Mesodermal cell (in vitro differentiated cells): Measurements from ENCODE around the gene ERC1.

Experiments
- H3K27ac ChIP-seq: 2 replicates; pipeline ENCODE4 v1.7.0; 2013; ENCODE audit warnings: mild to moderate bottlenecking, low read depth, low read length, moderate library complexity; ENCODE audit not compliant: severe bottlenecking
- H3K36me3 ChIP-seq: 2 replicates; pipeline ENCODE4 v1.7.1; 2013; ENCODE audit warnings: mild to moderate bottlenecking, low read length, moderate library complexity; ENCODE audit not compliant: control insufficient read depth, insufficient read depth
- H3K4me1 ChIP-seq: one replicate; pipeline ENCODE4 v1.7.1; 2013; ENCODE audit warnings: mild to moderate bottlenecking, low read length; ENCODE audit not compliant: insufficient read depth, control insufficient read depth, poor library complexity, severe bottlenecking
- H3K4me3 ChIP-seq: 2 replicates; pipeline ENCODE4 v1.7.0; 2013; ENCODE audit warnings: low read length, control low read depth, mild to moderate bottlenecking; ENCODE audit not compliant: insufficient read depth, poor library complexity, severe bottlenecking; ENCODE audit errors: extremely low read depth
- H3K9me3 ChIP-seq: 2 replicates; pipeline ENCODE4 v1.7.1; 2013; ENCODE audit warnings: mild to moderate bottlenecking, low read length, moderate library complexity; ENCODE audit not compliant: control insufficient read depth
- WGBS, 2 experiments: methylation state at CpG; one replicate each; pipeline ENCODE4 v1.1.5; 2013; ENCODE audit warnings: missing lambda C conversion rate in 2 of 2; ENCODE audit not compliant: insufficient coverage in 2 of 2; 5-methylcytosine and 5-hydroxymethylcytosine counted together

ERC1 gene

DNA sequence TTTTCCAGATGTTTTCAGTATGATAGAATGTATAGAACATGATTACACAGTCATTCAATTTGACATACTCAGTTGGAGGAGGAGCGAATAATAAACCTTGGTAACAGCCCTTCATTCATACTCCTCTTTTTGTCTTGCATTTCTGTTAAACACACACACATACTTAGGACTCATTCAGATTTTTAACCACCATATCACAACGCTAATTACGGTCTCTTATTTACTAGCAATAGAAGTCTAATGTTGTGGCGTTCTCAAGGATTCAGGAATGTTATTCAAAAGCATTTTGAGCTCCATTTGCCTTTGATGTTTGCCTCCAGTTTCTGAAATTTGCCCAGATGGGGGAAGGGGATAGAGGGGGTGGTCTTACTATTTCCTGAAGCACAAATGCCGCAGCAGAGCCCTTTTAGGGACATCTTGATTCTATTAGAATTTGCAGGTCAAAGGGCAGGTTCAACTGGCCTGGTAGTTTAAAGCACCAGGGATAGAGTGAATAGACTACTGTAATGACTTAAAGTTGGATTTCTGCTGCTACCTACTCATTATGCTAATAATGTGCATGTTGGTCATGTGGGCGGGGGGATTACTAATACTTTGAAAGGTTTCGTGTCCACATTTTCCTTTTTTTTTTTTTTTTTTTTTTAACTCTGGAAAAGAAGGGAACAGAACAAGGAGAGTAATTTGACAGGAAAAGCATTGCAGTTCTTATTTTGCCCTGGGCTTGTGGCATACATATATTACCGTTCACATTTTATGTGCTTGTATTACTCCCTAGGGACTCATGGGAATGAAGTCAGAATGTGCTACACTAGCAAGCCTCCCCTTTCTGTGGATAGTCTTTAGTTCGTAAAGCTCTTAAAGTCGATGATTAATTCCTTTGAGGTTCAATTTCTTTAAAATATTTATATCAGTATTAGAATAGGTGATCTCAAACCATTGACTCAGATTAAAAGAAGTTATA lies 376.6 kb downstream of the ERC1 start:
- no peaks in the 10 kb centered on the region for H3K9me3 ChIP-seq
- H3K4me1 ChIP-seq = peaks cover 6% of the 10 kb centered on the region
- H3K4me3 ChIP-seq = no peak overlapping the region
- H3K27ac ChIP-seq = peak overlapping the region; percentile 65
- H3K36me3 ChIP-seq = no peaks in the 10 kb centered on the region
- WGBS, 2 experiments = 79 to 95% methylated on average over 3 to 4 of the region's 10 CpGs

DNA sequence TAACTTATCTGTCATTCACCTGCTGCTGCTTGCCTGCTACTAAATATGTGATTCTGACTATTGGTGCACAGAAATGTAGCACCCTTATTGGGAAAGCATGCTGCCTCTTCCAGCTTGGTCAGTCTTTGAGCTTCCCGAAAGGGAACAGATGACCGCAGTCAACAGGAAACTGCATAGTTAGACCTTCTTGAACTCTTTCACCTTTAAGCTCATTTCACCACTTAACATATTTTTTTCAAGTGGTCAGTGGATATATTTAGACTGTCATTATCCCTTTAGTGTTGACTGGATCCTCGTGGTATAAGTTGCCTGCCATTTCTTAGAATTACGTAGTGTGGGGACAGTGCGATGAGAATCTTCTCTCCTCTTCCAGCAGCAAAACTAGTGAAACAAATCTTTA lies 378.4 kb downstream of the ERC1 start:
- Histone ChIP-seq H3K9me3 (no peaks in the 10 kb centered on the region), H3K27ac (peak overlapping the region; percentile 51), H3K4me1 (peaks cover 6% of the 10 kb centered on the region), H3K36me3 (peaks cover under 1% of the 10 kb centered on the region), H3K4me3 (no peak overlapping the region)
- WGBS, 2 experiments = 87% methylated on average over 2 of the region's 5 CpGs; no CpG with 5 or more reads in 1 of the 2 experiments

DNA sequence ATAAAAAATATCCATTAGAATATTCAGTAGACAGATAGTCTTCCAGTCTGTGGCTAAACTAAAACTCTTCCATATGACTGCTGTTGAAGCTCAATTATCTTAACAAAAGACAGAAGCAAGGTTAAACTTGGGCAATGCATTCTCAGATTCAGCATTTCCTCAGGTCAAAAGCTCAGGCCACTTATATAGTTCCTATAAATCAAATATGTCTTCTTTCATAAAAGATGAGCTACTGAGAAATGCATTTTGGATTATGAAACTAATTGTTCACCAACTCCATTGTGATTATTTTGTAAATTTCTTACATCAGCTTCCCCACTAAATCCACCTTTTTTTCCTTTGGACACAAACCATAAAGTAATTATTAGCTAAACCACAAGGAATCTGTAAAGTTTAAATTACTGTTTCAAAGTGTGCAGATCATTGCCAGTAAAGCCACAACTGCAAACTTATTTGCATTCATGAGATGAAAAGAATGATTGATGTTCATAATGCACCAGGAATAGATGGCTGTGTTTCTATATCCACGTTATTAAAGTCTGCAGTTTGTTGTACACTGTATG lies 379.0 kb downstream of the ERC1 start:
- Histone ChIP-seq H3K4me3 (no peak overlapping the region), H3K9me3 (peaks cover 2% of the 10 kb centered on the region), H3K36me3 (peaks cover 6% of the 10 kb centered on the region), H3K27ac (peak overlapping the region; percentile 51), H3K4me1 (peaks cover 6% of the 10 kb centered on the region)
- 88% methylated on average over 1 of the region's 1 CpG; no CpG with 5 or more reads in 1 of the 2 experiments for WGBS, 2 experiments

DNA sequence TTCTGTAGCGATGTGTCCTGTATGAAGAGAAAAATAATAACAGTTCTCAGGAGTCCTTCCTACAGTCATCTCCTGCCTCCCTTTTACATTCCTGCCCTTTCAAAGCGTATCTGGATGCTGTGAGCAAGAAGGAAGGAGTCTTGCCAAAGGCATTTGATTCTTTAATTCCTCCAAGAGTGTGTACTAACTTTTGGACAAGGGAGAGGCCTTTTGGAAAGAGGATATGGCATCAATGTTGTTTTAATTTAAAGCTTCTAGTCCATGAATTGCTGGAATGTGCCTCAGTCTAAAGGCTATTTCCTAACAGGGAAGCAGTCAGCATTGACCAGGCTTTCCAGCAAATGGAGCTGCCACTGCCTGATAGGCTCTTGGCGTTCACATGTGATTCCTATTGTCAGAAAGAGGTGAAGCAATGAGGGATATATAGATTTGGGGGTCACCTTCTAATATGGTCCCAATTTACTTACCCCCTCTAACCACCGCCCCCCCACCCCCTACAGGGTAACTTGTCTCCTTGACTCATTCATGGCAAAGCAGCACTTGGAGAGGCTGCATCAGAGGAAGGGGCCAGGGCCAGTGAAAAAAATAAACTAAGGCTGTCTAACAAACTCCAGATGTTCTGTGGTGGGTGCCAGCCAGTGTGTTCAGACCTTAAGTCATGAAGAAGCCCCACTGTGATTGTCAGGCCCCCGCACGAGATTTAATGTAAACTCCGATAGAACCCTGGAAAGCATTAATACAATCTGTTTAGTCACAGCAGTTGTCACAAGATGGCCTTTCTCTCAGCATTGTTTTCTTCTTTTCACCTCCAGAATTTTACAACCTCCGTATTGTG lies 383.1 kb downstream of the ERC1 start:
- Histone ChIP-seq H3K9me3 (peaks cover 5% of the 10 kb centered on the region), H3K4me3 (no peak overlapping the region), H3K36me3 (peaks cover 18% of the 10 kb centered on the region), H3K4me1 (peaks cover 6% of the 10 kb centered on the region), H3K27ac (no peak overlapping the region)
- WGBS, 2 experiments = 81 to 96% methylated on average over 3 to 4 of the region's 8 CpGs

DNA sequence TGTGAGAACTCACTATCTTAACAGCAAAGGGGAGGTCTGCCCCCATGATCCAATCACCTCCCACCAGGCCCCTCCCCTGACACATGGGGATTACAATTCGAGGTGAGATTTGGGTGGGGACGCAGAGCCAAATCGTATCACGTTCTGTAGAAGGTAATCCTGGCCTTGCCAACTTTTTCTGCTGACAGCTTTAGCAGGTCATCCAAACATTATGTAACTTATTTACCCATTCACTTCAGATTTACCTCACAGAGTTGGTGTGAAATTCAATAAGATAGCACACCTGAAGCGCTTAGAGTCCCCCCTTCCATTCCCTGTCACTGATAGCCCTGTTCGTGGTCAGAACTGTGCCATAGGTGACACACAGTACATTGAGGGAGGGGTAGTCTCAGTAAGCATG lies 384.3 kb downstream of the ERC1 start:
- no peaks in the 10 kb centered on the region for H3K4me1 ChIP-seq
- no peak overlapping the region for H3K27ac ChIP-seq
- peaks cover 18% of the 10 kb centered on the region for H3K36me3 ChIP-seq
- 96 to 100% methylated on average over 4 of the region's 6 CpGs for WGBS, 2 experiments
- peaks cover 5% of the 10 kb centered on the region for H3K9me3 ChIP-seq
- H3K4me3 ChIP-seq = no peak overlapping the region

DNA sequence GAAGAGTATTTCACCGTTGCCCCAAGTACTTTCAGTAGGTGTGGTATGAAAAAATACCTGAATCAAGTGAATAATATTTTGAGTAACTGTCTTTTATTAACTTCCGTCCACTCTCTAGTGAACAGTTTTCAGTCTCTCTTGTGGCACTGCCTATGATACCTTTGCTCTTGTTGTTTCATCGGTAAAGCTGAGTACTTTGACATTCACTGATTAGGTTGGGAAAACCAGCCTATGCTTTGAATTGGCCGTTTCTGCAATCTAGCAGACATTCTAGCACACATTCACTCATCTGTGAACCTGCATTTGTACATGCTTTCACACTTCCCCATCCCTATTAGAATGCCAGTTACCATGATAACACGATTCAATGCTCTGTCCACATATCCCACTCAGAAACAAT lies 386.1 kb downstream of the ERC1 start:
- H3K27ac ChIP-seq = no peak overlapping the region
- H3K9me3 ChIP-seq = peaks cover 5% of the 10 kb centered on the region
- H3K4me1 ChIP-seq = no peaks in the 10 kb centered on the region
- H3K36me3 ChIP-seq = peaks cover 18% of the 10 kb centered on the region
- H3K4me3 ChIP-seq = no peak overlapping the region
- 97 to 100% methylated on average over 2 to 3 of the region's 5 CpGs for WGBS, 2 experiments

DNA sequence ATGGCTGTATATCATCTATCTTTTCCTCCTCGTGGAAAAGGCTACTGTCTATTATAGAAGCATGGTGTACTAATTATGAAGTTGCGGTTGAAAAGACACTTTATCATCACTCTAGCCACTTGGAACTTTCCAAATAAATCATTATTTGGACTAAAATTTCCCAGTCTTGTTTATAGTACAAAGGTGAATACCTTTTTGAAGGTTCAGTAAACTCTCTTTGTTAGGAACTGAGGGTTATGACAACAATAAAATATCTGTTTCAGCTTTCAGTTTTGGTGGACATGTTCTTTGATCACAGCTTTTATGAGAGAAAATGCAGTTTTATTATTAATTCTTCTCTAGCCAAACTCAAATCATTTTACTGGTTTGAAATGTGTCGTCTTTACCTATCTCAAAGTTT lies 386.7 kb downstream of the ERC1 start:
- Histone ChIP-seq H3K4me3 (no peak overlapping the region), H3K4me1 (no peaks in the 10 kb centered on the region), H3K9me3 (peaks cover 5% of the 10 kb centered on the region), H3K27ac (no peak overlapping the region), H3K36me3 (peaks cover 18% of the 10 kb centered on the region)
- WGBS, 2 experiments = no CpG with 5 or more reads among the region's 3 CpGs

DNA sequence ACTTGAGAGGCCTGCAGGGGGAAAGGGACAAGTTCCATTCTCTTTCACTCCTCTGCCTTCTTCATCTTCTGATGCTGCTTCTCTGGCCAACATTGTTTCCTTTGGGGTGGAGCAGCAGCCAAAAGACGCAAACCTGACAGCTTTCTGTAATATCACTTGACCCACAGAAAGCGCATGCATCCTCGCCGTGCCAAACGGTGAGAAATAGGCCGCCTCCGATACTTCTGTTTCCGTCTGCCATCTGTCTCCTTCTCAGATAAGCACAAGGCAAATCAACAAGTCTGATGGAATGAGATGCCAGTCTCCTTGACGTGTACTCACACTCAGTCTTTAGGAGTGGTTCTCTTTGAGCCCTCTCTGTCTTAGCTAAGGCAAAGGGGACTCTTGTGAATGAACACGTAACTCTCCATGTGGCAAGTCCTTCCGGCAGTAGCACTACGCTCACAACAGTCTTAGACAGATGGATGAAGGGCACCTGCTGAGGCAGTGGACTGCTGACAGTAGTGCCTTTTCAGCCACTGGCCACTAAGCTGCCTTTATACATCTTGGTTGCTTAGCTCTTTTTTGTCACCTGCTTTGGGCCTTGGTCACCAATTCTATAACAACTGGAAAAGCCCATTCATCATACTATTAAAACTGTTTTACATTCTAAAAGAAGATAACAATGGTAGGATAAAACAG lies 389.3 kb downstream of the ERC1 start:
- H3K9me3 ChIP-seq = peaks cover under 1% of the 10 kb centered on the region
- 92 to 97% methylated on average over 12 of the region's 12 CpGs for WGBS, 2 experiments
- H3K27ac ChIP-seq = no peak overlapping the region
- H3K4me3 ChIP-seq = no peak overlapping the region
- peaks cover 11% of the 10 kb centered on the region for H3K36me3 ChIP-seq
- H3K4me1 ChIP-seq = no peaks in the 10 kb centered on the region

DNA sequence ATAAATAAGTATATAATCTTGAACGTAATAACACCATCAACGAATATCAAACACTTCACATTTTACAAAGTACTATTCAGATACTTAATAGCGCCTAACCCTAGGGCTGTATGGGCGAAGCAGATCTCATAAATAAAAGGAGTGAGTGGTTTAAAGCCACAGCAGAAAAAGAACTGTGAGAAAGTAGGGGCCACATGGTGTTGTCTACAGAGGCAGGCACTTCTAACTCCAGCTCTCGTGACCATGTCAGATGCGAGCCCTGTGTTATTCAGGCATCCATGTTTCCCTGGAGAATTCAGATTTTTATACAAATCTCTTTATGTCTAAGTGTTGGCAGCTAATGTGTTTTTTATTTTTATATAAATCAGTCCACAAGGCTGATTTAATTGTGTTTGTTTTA lies 391.1 kb downstream of the ERC1 start:
- Histone ChIP-seq H3K36me3 (peaks cover 5% of the 10 kb centered on the region), H3K4me1 (no peaks in the 10 kb centered on the region), H3K9me3 (peaks cover under 1% of the 10 kb centered on the region), H3K27ac (no peak overlapping the region), H3K4me3 (no peak overlapping the region)
- WGBS, 2 experiments = 74% methylated on average over 2 of the region's 6 CpGs; no CpG with 5 or more reads in 1 of the 2 experiments

DNA sequence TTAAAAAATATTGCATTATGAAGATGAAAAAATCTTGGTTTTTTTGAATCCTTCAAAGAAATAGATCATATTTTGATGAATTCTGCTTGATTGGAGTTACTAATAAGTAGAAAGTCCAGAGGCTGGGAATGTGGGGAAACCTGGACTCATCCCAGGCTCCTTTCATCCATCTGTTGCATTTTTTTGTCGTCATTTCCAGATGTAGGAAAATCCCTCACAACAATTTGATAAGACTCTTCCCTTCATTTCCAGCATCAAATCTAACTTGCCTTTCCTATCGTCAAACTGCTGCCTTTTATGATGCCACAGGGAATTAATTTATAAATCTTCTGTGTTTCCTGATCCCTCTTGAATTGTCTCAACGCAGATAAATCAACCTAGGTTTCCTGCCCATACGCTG lies 391.8 kb downstream of the ERC1 start:
- Histone ChIP-seq H3K9me3 (peaks cover 7% of the 10 kb centered on the region), H3K4me1 (no peaks in the 10 kb centered on the region), H3K27ac (no peak overlapping the region), H3K4me3 (no peak overlapping the region), H3K36me3 (peaks cover 11% of the 10 kb centered on the region)
- 93% methylated on average over 3 of the region's 4 CpGs for WGBS, 2 experiments
